SK-N-MC (cell line): Measurements from ENCODE around the gene CAMKMT.

Experiments used
- DNase-seq: peaks from one replicate; pipeline ENCODE4 v3.0.0-alpha.2; 2011; ENCODE audit warnings: low read depth, low spot score
- H3K27ac ChIP-seq: fragments of 200-600 bp; sonication (generic); 2 replicates; pipeline ENCODE4 v1.5.1; 2016; ENCODE audit warnings: mixed run types
- H3K36me3 ChIP-seq: fragments of 200-600 bp; sonication (generic); 2 replicates; pipeline ENCODE4 v1.6.1; 2017; ENCODE audit warnings: antibody characterized with exemption, low read length, mixed read lengths; ENCODE audit not compliant: insufficient read depth
- H3K4me3 ChIP-seq: fragments of 200-600 bp; sonication (generic); 2 replicates; pipeline ENCODE4 v1.5.1; 2016
- H3K9ac ChIP-seq: fragments of 200-600 bp; sonication (generic); 2 replicates; pipeline ENCODE4 v1.8.0; 2017; ENCODE audit warnings: mixed run types, mixed read lengths; ENCODE audit not compliant: insufficient read length
- H3K9me3 ChIP-seq: fragments of 200-600 bp; sonication (generic); 2 replicates; pipeline ENCODE4 v1.6.1; 2017; ENCODE audit warnings: low read depth, mild to moderate bottlenecking, antibody characterized with exemption, low read length, moderate library complexity, mixed read lengths
- EZH2 ChIP-seq: fragments of 200-600 bp; sonication (generic); IDR thresholded peaks from one replicate; pipeline ENCODE4 v1.6.1; 2017; ENCODE audit warnings: antibody characterized with exemption
- FOXP2 ChIP-seq: optimal IDR thresholded peaks from 2 replicates; pipeline ENCODE3; 2011; ENCODE audit warnings: mild to moderate bottlenecking, moderate library complexity; ENCODE audit not compliant: insufficient read depth; ENCODE audit errors: extremely low read length, control extremely low read depth
- POLR2AphosphoS5 ChIP-seq: IDR thresholded peaks from 2 replicates; pipeline ENCODE4 v1.6.1; 2012; ENCODE audit warnings: mild to moderate bottlenecking, low read depth, low read length, borderline replicate concordance

The CAMKMT gene

GRCh38 chr2:44542520-44542919 lies 180.8 kb downstream of the CAMKMT start:
- no peak overlapping the region for H3K27ac ChIP-seq
- H3K9ac ChIP-seq, result no peak overlapping the region
- H3K36me3 ChIP-seq, result no peaks in the 10 kb centered on the region
- DNase-seq, result no peak
- no peaks in the 10 kb centered on the region for H3K9me3 ChIP-seq
- H3K4me3 ChIP-seq, result no peak overlapping the region
- TF ChIP-seq EZH2, result no peak
- no peak for TF ChIP-seq POLR2AphosphoS5
- no peak for TF ChIP-seq FOXP2

DNA sequence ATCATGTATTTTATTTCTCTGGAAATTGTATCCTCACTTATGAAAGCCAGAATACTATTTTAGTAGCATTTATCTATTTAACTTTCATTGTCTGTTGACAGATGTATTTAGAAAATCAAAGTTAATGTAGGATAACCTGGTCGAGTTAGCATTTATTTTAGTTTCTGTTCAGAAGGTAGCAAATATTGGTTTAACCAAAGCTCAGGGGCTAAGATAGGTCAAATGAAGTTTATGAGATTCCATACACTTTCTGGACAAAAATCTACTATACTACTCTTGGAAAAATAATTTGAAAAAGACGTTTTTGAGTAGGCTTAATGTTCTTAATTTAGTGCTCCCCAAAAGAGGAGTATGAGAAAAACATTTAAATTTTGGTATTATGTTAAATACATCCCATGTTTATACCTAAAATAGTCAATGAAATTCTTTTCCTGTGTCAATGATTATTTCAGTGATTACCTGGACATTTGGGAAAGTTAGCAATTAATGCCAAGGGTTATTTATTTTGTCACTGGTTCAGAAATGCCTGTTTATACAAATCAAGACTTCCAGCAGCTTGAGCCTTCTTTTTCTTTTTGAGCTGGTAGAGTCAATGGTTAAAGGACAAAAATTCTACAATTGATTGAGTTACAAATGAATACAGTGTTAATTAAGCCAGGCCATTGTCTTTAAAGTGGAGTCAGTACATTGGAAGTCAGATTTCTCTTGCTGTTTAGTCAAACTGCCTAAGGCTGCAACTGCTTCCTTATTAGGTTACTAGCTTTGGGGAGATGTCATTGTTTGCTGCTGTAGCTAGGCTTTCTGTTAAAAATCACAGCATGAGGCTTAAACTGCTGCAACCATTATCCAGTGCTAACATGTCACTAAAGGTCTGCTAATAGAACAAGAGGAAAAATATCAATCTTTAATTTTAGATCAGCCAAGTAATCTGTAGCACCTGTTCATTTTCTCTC lies 182.3 kb downstream of the CAMKMT start:
- Histone ChIP-seq H3K27ac (peak overlapping the region; percentile 45), H3K9me3 (no peaks in the 10 kb centered on the region), H3K9ac (no peak overlapping the region), H3K36me3 (no peaks in the 10 kb centered on the region), H3K4me3 (peak overlapping the region; percentile 20; the same call in 1 of the 2 replicates)
- DNase-seq, result peak; percentile 45
- no peak for TF ChIP-seq FOXP2

DNA sequence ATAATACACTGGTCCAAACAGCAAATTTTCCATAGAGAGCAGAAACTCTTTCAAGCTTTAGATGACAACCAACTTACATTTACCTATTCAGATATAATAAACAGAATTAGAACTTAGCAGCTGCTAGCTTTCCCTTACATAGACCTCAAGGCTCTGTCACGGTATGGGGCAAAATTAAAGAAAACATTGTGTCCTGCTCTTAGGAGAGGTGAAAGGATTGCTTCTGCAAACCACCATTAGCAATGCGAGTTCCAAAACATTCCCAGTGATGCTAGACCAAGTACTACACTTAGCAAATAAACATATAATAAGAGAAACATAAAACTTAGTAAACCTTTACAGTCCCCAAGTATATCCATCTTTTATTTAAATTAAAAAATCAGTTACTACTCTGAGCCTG lies 183.3 kb downstream of the CAMKMT start:
- H3K9me3 ChIP-seq, result no peaks in the 10 kb centered on the region
- no peak overlapping the region for H3K4me3 ChIP-seq
- no peak for DNase-seq
- H3K36me3 ChIP-seq, result no peaks in the 10 kb centered on the region
- no peak overlapping the region for H3K27ac ChIP-seq
- no peak for TF ChIP-seq EZH2
- TF ChIP-seq FOXP2, result no peak
- TF ChIP-seq POLR2AphosphoS5, result no peak
- no peak overlapping the region for H3K9ac ChIP-seq

- Histone ChIP-seq H3K9me3 (no peaks in the 10 kb centered on the region), H3K27ac (no peak overlapping the region), H3K36me3 (no peaks in the 10 kb centered on the region), H3K4me3 (no peak overlapping the region), H3K9ac (no peak overlapping the region)
- TF ChIP-seq POLR2AphosphoS5 (no peak), FOXP2 (no peak), EZH2 (no peak)
- DNase-seq, result no peak
These were observed 184.8 kb downstream of the CAMKMT start for GRCh38 chr2:44546459-44547127.

DNA sequence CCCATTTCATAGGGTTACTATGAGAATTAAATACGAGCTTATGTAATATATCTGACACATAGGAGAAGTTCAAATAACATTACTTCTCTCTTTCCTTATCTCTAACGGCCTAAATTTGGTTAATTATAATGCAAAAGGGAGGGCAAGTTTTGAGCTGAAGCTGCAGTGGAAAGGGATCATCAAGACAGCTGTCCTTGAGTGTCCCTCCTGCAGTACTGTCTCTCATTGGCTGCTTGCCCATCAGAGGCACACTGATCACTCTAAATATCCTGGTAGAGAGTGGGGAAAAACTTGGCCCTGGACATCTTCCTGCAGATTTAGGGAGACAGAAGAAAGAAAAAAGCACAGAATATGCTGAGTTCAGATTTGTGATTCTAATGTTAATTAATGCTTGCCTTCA lies 186.0 kb downstream of the CAMKMT start:
- TF ChIP-seq EZH2 (no peak), FOXP2 (no peak)
- Histone ChIP-seq H3K27ac (no peak overlapping the region), H3K36me3 (no peaks in the 10 kb centered on the region), H3K9ac (no peak overlapping the region), H3K9me3 (no peaks in the 10 kb centered on the region), H3K4me3 (no peak overlapping the region)
- no peak for DNase-seq

GRCh38 chr2:44548221-44549098 lies 186.7 kb downstream of the CAMKMT start:
- H3K36me3 ChIP-seq, result no peaks in the 10 kb centered on the region
- no peak for DNase-seq
- H3K9ac ChIP-seq, result no peak overlapping the region
- no peak for TF ChIP-seq EZH2
- no peak for TF ChIP-seq POLR2AphosphoS5
- TF ChIP-seq FOXP2, result no peak
- H3K9me3 ChIP-seq, result no peaks in the 10 kb centered on the region
- no peak overlapping the region for H3K4me3 ChIP-seq
- no peak overlapping the region for H3K27ac ChIP-seq

DNA sequence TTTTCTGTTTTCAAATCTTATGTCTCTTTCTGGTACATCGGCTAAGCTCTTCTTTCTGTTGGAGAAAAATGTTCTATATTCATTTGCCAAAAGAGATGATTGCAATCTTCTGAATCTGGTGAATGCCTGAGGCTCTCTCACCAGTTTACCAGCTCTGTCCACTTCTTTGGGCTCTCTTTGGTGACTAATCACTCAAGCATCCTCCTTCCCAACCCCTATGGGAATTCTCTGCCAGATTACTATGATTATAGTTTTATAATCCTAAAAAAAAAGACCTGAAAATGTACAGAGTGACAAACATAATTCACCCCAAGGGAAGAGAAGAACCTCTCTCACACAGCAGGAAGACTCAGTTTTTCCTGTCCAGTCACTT lies 187.3 kb downstream of the CAMKMT start:
- no peak for DNase-seq
- no peaks in the 10 kb centered on the region for H3K36me3 ChIP-seq
- no peaks in the 10 kb centered on the region for H3K9me3 ChIP-seq
- TF ChIP-seq EZH2 (no peak), POLR2AphosphoS5 (no peak), FOXP2 (no peak)
- H3K9ac ChIP-seq, result no peak overlapping the region
- H3K4me3 ChIP-seq, result no peak overlapping the region
- no peak overlapping the region for H3K27ac ChIP-seq

GRCh38 chr2:44549856-44550255 lies 188.1 kb downstream of the CAMKMT start:
- Histone ChIP-seq H3K9ac (no peak overlapping the region), H3K9me3 (no peaks in the 10 kb centered on the region), H3K4me3 (no peak overlapping the region), H3K36me3 (no peaks in the 10 kb centered on the region), H3K27ac (no peak overlapping the region)
- no peak for DNase-seq
- TF ChIP-seq EZH2 (no peak), POLR2AphosphoS5 (no peak), FOXP2 (no peak)
